Thymus (tissue), 11 donors: Measurements from ENCODE around the gene ZNF618. TPM values are rescaled to one million over a fixed set of nuclear protein-coding genes. Genes with fewer than 3 reads are reported as not detected.

Source experiments
- DNase-seq, 9 donors: peaks; one replicate each; pipeline ENCODE4 v3.0.0-alpha.2; 2013; ENCODE audit warnings: low spot score in 9 of 9, low read depth in 6 of 9, missing footprints in 1 of 9
- H3K27ac ChIP-seq, 2 donors: one replicate each; pipeline ENCODE4 v1.5.1; 2013; ENCODE audit warnings: control low read depth in 1 of 2, low read depth in 1 of 2, low read length in 1 of 2, mild to moderate bottlenecking in 1 of 2, moderate library complexity in 1 of 2
- H3K27me3 ChIP-seq, 2 donors: one replicate each; pipeline ENCODE4 v1.5.1; 2013; ENCODE audit warnings: low read length in 1 of 2; ENCODE audit not compliant: control insufficient read depth in 2 of 2, insufficient read depth in 1 of 2
- H3K36me3 ChIP-seq, 2 donors: one replicate each; pipeline ENCODE4 v1.5.1; 2013; ENCODE audit warnings: low read length in 1 of 2, mild to moderate bottlenecking in 1 of 2, moderate library complexity in 1 of 2; ENCODE audit not compliant: control insufficient read depth in 2 of 2, insufficient read depth in 2 of 2
- H3K4me1 ChIP-seq, 2 donors: one replicate each; pipeline ENCODE4 v1.5.1; 2013; ENCODE audit warnings: low read length in 2 of 2; ENCODE audit not compliant: control insufficient read depth in 2 of 2, insufficient read depth in 2 of 2
- H3K4me3 ChIP-seq, 2 donors: one replicate each; pipeline ENCODE4 v1.5.1; 2013; ENCODE audit warnings: low read length in 2 of 2, control low read depth in 1 of 2, mild to moderate bottlenecking in 1 of 2
- H3K9me3 ChIP-seq, 2 donors: one replicate each; pipeline ENCODE4 v1.5.1; 2013; ENCODE audit warnings: low read length in 1 of 2, mild to moderate bottlenecking in 1 of 2; ENCODE audit not compliant: control insufficient read depth in 2 of 2, insufficient read depth in 1 of 2
- WGBS: extraction: QIAGEN DNeasy Blood & Tissue Kit; methylation state at CpG from one replicate; pipeline ENCODE4 v1.1.7; 2013; 5-methylcytosine and 5-hydroxymethylcytosine counted together
- polyA plus RNA-seq: library from polyadenylated mRNA; stranded (reverse); fragments of 200-250 nt; gene quantifications from one replicate; pipeline ENCODE4 v1.2.3, GENCODE V29; 2013
- total RNA-seq: library from RNA; stranded (reverse); fragments of 120-200 nt; gene quantifications from one replicate; pipeline ENCODE4 v1.2.4, GENCODE V29; 2013
- donor health status: healthy.

The ZNF618 gene
- total and polyA plus RNA-seq, 2 donors, result 1.6 to 1.8 TPM

GRCh38 chr9:113912816-113913215 lies 36.7 kb downstream of the ZNF618 start:
- Histone ChIP-seq H3K9me3 (no peaks in the 10 kb centered on the region), H3K4me1 (peaks cover 0 to 2% of the 10 kb centered on the region in 2 donors), H3K36me3 (no peaks in the 10 kb centered on the region), H3K4me3 (no peak overlapping the region), H3K27me3 (no peaks in the 10 kb centered on the region), H3K27ac (no peak overlapping the region)
- DNase-seq, result no peak
- WGBS, result 86% methylated on average over 8 of the region's 8 CpGs

DNA sequence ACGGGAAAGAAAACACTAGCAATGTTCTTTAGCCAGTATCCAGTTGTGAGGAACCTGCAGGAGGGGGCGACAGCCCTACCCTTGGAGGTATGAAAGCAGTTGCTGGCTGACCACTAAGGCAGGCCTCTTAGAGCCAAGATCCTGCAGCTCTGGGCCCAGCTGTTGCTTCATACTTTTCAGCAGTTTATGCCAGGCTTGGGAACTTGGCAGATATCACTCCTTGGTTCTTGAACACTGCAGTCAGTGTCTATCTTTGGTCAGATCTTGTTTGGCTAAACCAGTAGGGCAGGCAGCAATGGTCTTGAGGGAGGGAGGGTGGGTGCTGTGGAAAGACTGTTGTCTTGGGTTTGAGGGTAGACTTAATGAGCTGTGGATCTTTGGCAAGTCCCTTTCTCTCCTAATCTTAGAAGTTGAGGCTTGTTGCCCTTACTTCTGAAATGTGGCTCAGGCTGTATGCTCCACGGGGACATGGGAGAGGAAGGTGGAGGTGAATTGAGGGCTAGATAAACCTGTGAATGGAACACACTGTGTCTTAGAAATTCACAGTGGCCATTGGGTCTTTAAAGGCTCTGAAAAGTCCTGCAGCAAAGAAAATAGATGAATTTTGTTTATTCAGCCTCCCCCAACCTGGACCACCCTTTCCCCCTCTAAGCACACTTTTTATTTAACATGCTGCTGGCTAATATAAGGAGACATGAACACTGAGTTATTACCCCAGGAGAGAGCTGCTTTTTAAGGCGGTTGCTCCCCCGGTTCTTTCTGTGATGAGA lies 37.5 kb downstream of the ZNF618 start:
- DNase-seq, result no peak
- no peaks in the 10 kb centered on the region for H3K9me3 ChIP-seq
- no peak overlapping the region for H3K4me3 ChIP-seq
- 97% methylated on average over 5 of the region's 5 CpGs for WGBS
- H3K27me3 ChIP-seq, result no peaks in the 10 kb centered on the region
- H3K36me3 ChIP-seq, result no peaks in the 10 kb centered on the region
- no peaks in the 10 kb centered on the region for H3K4me1 ChIP-seq
- no peak overlapping the region for H3K27ac ChIP-seq

GRCh38 chr9:113914517-113914916 lies 38.4 kb downstream of the ZNF618 start:
- Histone ChIP-seq H3K27me3 (no peaks in the 10 kb centered on the region), H3K27ac (no peak overlapping the region), H3K4me3 (no peak overlapping the region), H3K36me3 (no peaks in the 10 kb centered on the region), H3K4me1 (no peaks in the 10 kb centered on the region), H3K9me3 (no peaks in the 10 kb centered on the region)
- WGBS, result 87% methylated on average over 2 of the region's 2 CpGs
- DNase-seq, result no peak

- H3K4me3 ChIP-seq, result no peak overlapping the region
- H3K4me1 ChIP-seq, result no peaks in the 10 kb centered on the region
- H3K27me3 ChIP-seq, result no peaks in the 10 kb centered on the region
- no peak overlapping the region for H3K27ac ChIP-seq
- no peaks in the 10 kb centered on the region for H3K9me3 ChIP-seq
- 97% methylated on average over 9 of the region's 9 CpGs for WGBS
- DNase-seq, result no peak
- H3K36me3 ChIP-seq, result no peaks in the 10 kb centered on the region
These were observed 39.8 kb downstream of the ZNF618 start for GRCh38 chr9:113915817-113916434.

GRCh38 chr9:113916931-113917330 lies 40.8 kb downstream of the ZNF618 start:
- H3K4me1 ChIP-seq, result no peaks in the 10 kb centered on the region
- no peaks in the 10 kb centered on the region for H3K36me3 ChIP-seq
- H3K27ac ChIP-seq, result no peak overlapping the region
- DNase-seq, result no peak
- H3K9me3 ChIP-seq, result no peaks in the 10 kb centered on the region
- H3K4me3 ChIP-seq, result no peak overlapping the region
- 95% methylated on average over 2 of the region's 2 CpGs for WGBS
- no peaks in the 10 kb centered on the region for H3K27me3 ChIP-seq

DNA sequence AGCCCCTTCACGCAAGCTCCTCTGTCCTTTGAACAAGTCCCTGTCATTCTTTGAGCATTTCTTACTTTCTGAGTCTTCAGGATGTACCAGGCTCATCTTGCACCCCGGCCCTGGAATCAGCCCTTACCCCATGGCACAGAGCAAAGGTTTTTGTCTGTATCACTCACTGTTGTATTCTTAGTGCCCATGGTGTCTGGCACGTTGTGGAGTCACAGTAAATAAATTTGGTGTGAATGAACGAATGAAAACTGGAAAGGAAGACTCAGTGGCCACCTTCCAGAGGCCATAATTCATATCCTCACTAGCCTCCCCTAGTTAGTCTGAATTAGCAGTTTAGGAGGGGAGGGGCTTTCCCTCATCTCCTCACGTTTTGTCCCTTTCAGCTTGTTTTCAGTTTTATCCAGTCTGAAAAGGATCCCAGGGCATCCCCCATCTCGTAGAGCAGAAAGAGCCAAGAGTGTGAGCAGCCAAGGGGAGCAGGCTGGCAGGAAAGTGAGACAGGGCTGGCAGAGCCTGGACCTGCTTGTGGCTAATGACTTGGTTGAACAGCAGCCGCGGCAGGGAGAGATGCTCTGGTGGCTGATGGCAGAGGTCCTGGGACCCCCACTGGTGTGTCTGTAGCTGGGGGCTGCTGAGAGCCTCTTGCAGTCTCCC lies 42.7 kb downstream of the ZNF618 start:
- WGBS, result 96% methylated on average over 8 of the region's 8 CpGs
- DNase-seq, result no peak
- no peak overlapping the region for H3K4me3 ChIP-seq

GRCh38 chr9:113919382-113919781 lies 43.3 kb downstream of the ZNF618 start:
- Histone ChIP-seq H3K9me3 (no peaks in the 10 kb centered on the region), H3K36me3 (no peaks in the 10 kb centered on the region), H3K4me3 (no peak overlapping the region), H3K27ac (no peak overlapping the region), H3K27me3 (no peaks in the 10 kb centered on the region), H3K4me1 (no peaks in the 10 kb centered on the region)
- WGBS, result 97% methylated on average over 9 of the region's 9 CpGs
- DNase-seq, result no peak

More for the DNA sequence above, 42.7 kb downstream of the ZNF618 start:
- Histone ChIP-seq H3K27ac (no peak overlapping the region), H3K9me3 (no peaks in the 10 kb centered on the region), H3K36me3 (no peaks in the 10 kb centered on the region), H3K27me3 (no peaks in the 10 kb centered on the region), H3K4me1 (no peaks in the 10 kb centered on the region)

GRCh38 chr9:113919871-113920270 lies 43.8 kb downstream of the ZNF618 start:
- no peak for DNase-seq
- 98% methylated on average over 5 of the region's 5 CpGs for WGBS

DNA sequence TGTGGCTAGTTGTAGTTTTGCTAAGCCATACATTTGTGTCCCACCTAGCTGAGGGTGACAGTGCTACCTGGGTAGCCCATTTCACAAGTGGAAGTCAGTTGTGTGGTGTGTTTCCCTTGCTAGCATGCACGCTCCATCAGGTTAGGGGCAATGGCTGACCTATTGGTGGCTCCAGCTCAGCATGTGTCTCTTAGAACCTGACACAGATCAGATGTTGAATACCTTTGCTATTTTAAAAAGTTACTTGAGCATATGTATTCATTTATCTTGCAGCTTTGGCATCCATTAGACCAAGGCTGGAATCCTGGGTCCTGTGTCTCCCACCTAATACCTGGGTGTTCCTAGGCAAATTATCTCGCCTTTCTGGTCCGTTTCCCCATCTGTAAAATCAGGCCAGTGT lies 44.8 kb downstream of the ZNF618 start:
- 96% methylated on average over 3 of the region's 3 CpGs for WGBS
- no peaks in the 10 kb centered on the region for H3K9me3 ChIP-seq
- H3K27me3 ChIP-seq, result no peaks in the 10 kb centered on the region
- H3K27ac ChIP-seq, result no peak overlapping the region
- no peak overlapping the region for H3K4me3 ChIP-seq
- H3K36me3 ChIP-seq, result no peaks in the 10 kb centered on the region
- no peak for DNase-seq
- H3K4me1 ChIP-seq, result no peaks in the 10 kb centered on the region

More at GRCh38 chr9:113919871-113920270, 43.8 kb downstream of the ZNF618 start:
- Histone ChIP-seq H3K27me3 (no peaks in the 10 kb centered on the region), H3K36me3 (no peaks in the 10 kb centered on the region), H3K9me3 (no peaks in the 10 kb centered on the region), H3K27ac (no peak overlapping the region), H3K4me3 (no peak overlapping the region), H3K4me1 (no peaks in the 10 kb centered on the region)
